IPS-NIHi7 (cell line): ENCODE measurements around the gene NTPCR.
"Not testable (repeated sequence)": the region's sequence is repeated elsewhere in the genome, so short reads cannot be mapped to it uniquely, and the experiment has no call there.

ENCODE experiments used
- DNase-seq: peaks from one replicate; pipeline ENCODE4 v3.0.0; 2012; ENCODE audit warnings: mixed read lengths; ENCODE audit errors: extremely low spot score

The NTPCR gene

GRCh38 chr1:232984577-232985425, 34.4 kb downstream of the NTPCR start:
- DNase-seq, result no peak

GRCh38 chr1:232985882-232986526, 35.6 kb downstream of the NTPCR start:
- no peak for DNase-seq

GRCh38 chr1:232986527-232986922, 36.1 kb downstream of the NTPCR start:
- no peak for DNase-seq

- DNase-seq, result no peak
Measured at GRCh38 chr1:232987046-232987773, 36.8 kb downstream of the NTPCR start.

- no peak for DNase-seq
Measured at GRCh38 chr1:232987774-232988140, 37.3 kb downstream of the NTPCR start.

- no peak for DNase-seq
Measured at GRCh38 chr1:232988572-232989040, 38.2 kb downstream of the NTPCR start.

GRCh38 chr1:232990176-232991128, 40.0 kb downstream of the NTPCR start:
- DNase-seq, result no peak

GRCh38 chr1:232991238-232991637, 40.8 kb downstream of the NTPCR start:
- no peak for DNase-seq

- no peak for DNase-seq
Measured at GRCh38 chr1:232992227-232992626, 41.8 kb downstream of the NTPCR start.

- no peak for DNase-seq
Measured at GRCh38 chr1:232993555-232993954, 43.1 kb downstream of the NTPCR start.

- no peak for DNase-seq
Measured at GRCh38 chr1:232995189-232995588, 44.8 kb downstream of the NTPCR start.

GRCh38 chr1:232996143-232996542, 45.7 kb downstream of the NTPCR start:
- no peak for DNase-seq

GRCh38 chr1:232998138-232998537, 47.7 kb downstream of the NTPCR start:
- DNase-seq, result no peak

GRCh38 chr1:232998646-232999045, 48.2 kb downstream of the NTPCR start:
- DNase-seq, result no peak

- no peak for DNase-seq
Measured at GRCh38 chr1:232999956-233000625, 49.7 kb downstream of the NTPCR start.

GRCh38 chr1:233003638-233004037, 53.2 kb downstream of the NTPCR start:
- DNase-seq, result not testable (repeated sequence)

- no peak for DNase-seq
Measured at GRCh38 chr1:233004451-233004850, 54.0 kb downstream of the NTPCR start.

GRCh38 chr1:233005156-233005555, 54.7 kb downstream of the NTPCR start:
- no peak for DNase-seq

GRCh38 chr1:233005703-233006102, 55.3 kb downstream of the NTPCR start:
- DNase-seq, result no peak

- no peak for DNase-seq
Measured at GRCh38 chr1:233006108-233006507, 55.7 kb downstream of the NTPCR start.

GRCh38 chr1:233006541-233006973, 56.1 kb downstream of the NTPCR start:
- no peak for DNase-seq
